ENCODE measurements around the gene CHSY3. TPM values are rescaled to one million over a fixed set of nuclear protein-coding genes. Genes with fewer than 3 reads are reported as not detected.

CHSY3 gene
- total and polyA plus RNA-seq, 2 experiments from 2014 or later, result 0.44 to 3.0 TPM

- H3K4me1 ChIP-seq (ENCODE audit: insufficient read depth), result no peaks in the 10 kb centered on the region
- H3K4me2 ChIP-seq, result no peak overlapping the region
- Mint-ChIP-seq H3K36me3 (ENCODE audit: low read depth) (no peaks in the 10 kb centered on the region), H3K9me3 (no peaks in the 10 kb centered on the region), H3K4me3 (no peak overlapping the region), H3K4me1 (no peaks in the 10 kb centered on the region), H3K27ac (no peak overlapping the region), H3K27me3 (ENCODE audit: insufficient read depth, low read depth, poor library complexity) (no peaks in the 10 kb centered on the region)
- no peak overlapping the region for H3K27ac ChIP-seq (ENCODE audit: low read depth)
- no peak for TF ChIP-seq REST (IDR thresholded peaks at IDR 0.05; ENCODE audit: unreplicated experiment)
- no peak for TF ChIP-seq ZNF114 (CRISPR knock-in tag; IDR thresholded peaks at IDR 0.05)
- TF ChIP-seq ZNF331 (CRISPR knock-in tag; IDR thresholded peaks at IDR 0.05; ENCODE audit: low read depth), result no peak
- TF ChIP-seq EZH2phosphoT487 (IDR thresholded peaks at IDR 0.05; ENCODE audit: unreplicated experiment), result no peak
- TF ChIP-seq, protein P1, sequence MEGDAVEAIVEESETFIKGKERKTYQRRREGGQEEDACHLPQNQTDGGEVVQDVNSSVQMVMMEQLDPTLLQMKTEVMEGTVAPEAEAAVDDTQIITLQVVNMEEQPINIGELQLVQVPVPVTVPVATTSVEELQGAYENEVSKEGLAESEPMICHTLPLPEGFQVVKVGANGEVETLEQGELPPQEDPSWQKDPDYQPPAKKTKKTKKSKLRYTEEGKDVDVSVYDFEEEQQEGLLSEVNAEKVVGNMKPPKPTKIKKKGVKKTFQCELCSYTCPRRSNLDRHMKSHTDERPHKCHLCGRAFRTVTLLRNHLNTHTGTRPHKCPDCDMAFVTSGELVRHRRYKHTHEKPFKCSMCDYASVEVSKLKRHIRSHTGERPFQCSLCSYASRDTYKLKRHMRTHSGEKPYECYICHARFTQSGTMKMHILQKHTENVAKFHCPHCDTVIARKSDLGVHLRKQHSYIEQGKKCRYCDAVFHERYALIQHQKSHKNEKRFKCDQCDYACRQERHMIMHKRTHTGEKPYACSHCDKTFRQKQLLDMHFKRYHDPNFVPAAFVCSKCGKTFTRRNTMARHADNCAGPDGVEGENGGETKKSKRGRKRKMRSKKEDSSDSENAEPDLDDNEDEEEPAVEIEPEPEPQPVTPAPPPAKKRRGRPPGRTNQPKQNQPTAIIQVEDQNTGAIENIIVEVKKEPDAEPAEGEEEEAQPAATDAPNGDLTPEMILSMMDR (conservative IDR thresholded peaks at IDR 0.05; ENCODE audit: low read depth in 2 of 2), result no peak
- TF ChIP-seq, protein P2, sequence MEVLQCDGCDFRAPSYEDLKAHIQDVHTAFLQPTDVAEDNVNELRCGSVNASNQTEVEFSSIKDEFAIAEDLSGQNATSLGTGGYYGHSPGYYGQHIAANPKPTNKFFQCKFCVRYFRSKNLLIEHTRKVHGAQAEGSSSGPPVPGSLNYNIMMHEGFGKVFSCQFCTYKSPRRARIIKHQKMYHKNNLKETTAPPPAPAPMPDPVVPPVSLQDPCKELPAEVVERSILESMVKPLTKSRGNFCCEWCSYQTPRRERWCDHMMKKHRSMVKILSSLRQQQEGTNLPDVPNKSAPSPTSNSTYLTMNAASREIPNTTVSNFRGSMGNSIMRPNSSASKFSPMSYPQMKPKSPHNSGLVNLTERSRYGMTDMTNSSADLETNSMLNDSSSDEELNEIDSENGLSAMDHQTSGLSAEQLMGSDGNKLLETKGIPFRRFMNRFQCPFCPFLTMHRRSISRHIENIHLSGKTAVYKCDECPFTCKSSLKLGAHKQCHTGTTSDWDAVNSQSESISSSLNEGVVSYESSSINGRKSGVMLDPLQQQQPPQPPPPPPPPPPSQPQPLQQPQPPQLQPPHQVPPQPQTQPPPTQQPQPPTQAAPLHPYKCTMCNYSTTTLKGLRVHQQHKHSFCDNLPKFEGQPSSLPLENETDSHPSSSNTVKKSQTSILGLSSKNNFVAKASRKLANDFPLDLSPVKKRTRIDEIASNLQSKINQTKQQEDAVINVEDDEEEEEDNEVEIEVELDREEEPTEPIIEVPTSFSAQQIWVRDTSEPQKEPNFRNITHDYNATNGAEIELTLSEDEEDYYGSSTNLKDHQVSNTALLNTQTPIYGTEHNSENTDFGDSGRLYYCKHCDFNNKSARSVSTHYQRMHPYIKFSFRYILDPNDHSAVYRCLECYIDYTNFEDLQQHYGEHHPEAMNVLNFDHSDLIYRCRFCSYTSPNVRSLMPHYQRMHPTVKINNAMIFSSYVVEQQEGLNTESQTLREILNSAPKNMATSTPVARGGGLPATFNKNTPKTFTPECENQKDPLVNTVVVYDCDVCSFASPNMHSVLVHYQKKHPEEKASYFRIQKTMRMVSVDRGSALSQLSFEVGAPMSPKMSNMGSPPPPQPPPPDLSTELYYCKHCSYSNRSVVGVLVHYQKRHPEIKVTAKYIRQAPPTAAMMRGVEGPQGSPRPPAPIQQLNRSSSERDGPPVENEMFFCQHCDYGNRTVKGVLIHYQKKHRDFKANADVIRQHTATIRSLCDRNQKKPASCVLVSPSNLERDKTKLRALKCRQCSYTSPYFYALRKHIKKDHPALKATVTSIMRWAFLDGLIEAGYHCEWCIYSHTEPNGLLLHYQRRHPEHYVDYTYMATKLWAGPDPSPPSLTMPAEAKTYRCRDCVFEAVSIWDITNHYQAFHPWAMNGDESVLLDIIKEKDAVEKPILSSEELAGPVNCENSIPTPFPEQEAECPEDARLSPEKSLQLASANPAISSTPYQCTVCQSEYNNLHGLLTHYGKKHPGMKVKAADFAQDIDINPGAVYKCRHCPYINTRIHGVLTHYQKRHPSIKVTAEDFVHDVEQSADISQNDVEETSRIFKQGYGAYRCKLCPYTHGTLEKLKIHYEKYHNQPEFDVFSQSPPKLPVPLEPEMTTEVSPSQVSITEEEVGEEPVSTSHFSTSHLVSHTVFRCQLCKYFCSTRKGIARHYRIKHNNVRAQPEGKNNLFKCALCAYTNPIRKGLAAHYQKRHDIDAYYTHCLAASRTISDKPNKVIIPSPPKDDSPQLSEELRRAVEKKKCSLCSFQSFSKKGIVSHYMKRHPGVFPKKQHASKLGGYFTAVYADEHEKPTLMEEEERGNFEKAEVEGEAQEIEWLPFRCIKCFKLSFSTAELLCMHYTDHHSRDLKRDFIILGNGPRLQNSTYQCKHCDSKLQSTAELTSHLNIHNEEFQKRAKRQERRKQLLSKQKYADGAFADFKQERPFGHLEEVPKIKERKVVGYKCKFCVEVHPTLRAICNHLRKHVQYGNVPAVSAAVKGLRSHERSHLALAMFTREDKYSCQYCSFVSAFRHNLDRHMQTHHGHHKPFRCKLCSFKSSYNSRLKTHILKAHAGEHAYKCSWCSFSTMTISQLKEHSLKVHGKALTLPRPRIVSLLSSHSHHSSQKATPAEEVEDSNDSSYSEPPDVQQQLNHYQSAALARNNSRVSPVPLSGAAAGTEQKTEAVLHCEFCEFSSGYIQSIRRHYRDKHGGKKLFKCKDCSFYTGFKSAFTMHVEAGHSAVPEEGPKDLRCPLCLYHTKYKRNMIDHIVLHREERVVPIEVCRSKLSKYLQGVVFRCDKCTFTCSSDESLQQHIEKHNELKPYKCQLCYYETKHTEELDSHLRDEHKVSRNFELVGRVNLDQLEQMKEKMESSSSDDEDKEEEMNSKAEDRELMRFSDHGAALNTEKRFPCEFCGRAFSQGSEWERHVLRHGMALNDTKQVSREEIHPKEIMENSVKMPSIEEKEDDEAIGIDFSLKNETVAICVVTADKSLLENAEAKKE (CRISPR knock-in tag; IDR thresholded peaks at IDR 0.05), result no peak
- H4K20me1 ChIP-seq (replicated peaks; ENCODE audit: insufficient read depth), result no peaks in the 10 kb centered on the region
- no peaks in the 10 kb centered on the region for H3F3A ChIP-seq (replicated peaks; ENCODE audit: low read depth)
- no peaks in the 10 kb centered on the region for H3K79me2 ChIP-seq (replicated peaks; ENCODE audit: insufficient read depth)
- H3K27me3 ChIP-seq (ENCODE audit: insufficient read depth), result no peaks in the 10 kb centered on the region
- no peaks in the 10 kb centered on the region for H3K36me3 ChIP-seq (ENCODE audit: insufficient read depth)
- no peaks in the 10 kb centered on the region for H3K9me2 ChIP-seq (ENCODE audit: insufficient read depth)
- no peak for ATAC-seq
- no peak overlapping the region for H3K4me3 ChIP-seq
- DNase-seq (ENCODE audit: low spot score), result no peak
- H2AFZ ChIP-seq, result no peak overlapping the region
These were observed 194.7 kb downstream of the CHSY3 start for GRCh38 chr5:130099008-130099407.

Data from GM23338 (cell line).